Fibroblast of lung (primary cell): Measurements from ENCODE around the gene UHRF1. TPM values are rescaled to one million over a fixed set of nuclear protein-coding genes. Genes with fewer than 3 reads are reported as not detected.
A peak's percentile ranks its signal among the peaks of the same experiment; 100 is the strongest.

Experiments used
- DNase-seq, 2 donors: peaks; one replicate each; pipeline versions ENCODE4 v3.0.0 to v3.0.0-alpha.2; 2010; ENCODE audit warnings: low read depth in 2 of 2
- H2AFZ ChIP-seq: 2 replicates; pipeline ENCODE4 v1.5.1; 2012; ENCODE audit warnings: low read length, control low read depth, inconsistent platforms
- H3K27ac ChIP-seq: 2 replicates; pipeline ENCODE4 v1.5.1; 2011; ENCODE audit warnings: low read length, control low read depth; ENCODE audit not compliant: insufficient read depth
- H3K27me3 ChIP-seq: 2 replicates; pipeline ENCODE4 v1.5.1; 2011; ENCODE audit warnings: mild to moderate bottlenecking, low read length; ENCODE audit not compliant: control insufficient read depth, insufficient read depth
- H3K36me3 ChIP-seq: 2 replicates; pipeline ENCODE4 v1.5.1; 2011; ENCODE audit warnings: low read length; ENCODE audit not compliant: control insufficient read depth, insufficient read depth
- H3K4me1 ChIP-seq: 2 replicates; pipeline ENCODE4 v1.5.1; 2011; ENCODE audit warnings: low read length; ENCODE audit not compliant: control insufficient read depth, insufficient read depth; ENCODE audit errors: extremely low read depth
- H3K4me2 ChIP-seq: 2 replicates; pipeline ENCODE4 v1.5.1; 2011; ENCODE audit warnings: low read length, control low read depth; ENCODE audit not compliant: insufficient read depth; ENCODE audit errors: extremely low read depth
- H3K4me3 ChIP-seq, 4 experiments: fragments of 200-600 bp in 1 of 4; sonication (generic) in 1 of 4; replicated peaks in 1 of 4; 2 replicates each; pipeline ENCODE4 v1.5.1; 2011 to 2016; ENCODE audit warnings: low read length in 4 of 4, low read depth in 3 of 4, mild to moderate bottlenecking in 3 of 4, control low read depth in 2 of 4, inconsistent platforms in 1 of 4, mixed read lengths in 1 of 4; ENCODE audit not compliant: insufficient read depth in 1 of 4; ENCODE audit errors: control extremely low read depth in 1 of 4
- H3K79me2 ChIP-seq: 2 replicates; pipeline ENCODE4 v1.5.1; 2012; ENCODE audit warnings: mild to moderate bottlenecking, low read length, inconsistent platforms; ENCODE audit not compliant: control insufficient read depth, insufficient read depth
- H3K9ac ChIP-seq: 2 replicates; pipeline ENCODE4 v1.5.1; 2011; ENCODE audit warnings: mild to moderate bottlenecking, low read length, control low read depth; ENCODE audit not compliant: insufficient read depth
- H3K9me3 ChIP-seq: 2 replicates; pipeline ENCODE4 v1.5.1; 2012; ENCODE audit warnings: low read depth, low read length; ENCODE audit not compliant: control insufficient read depth, insufficient read depth
- H4K20me1 ChIP-seq: 2 replicates; pipeline ENCODE4 v1.5.1; 2011; ENCODE audit warnings: low read length; ENCODE audit not compliant: control insufficient read depth, insufficient read depth; ENCODE audit errors: extremely low read depth
- CTCF ChIP-seq, 2 donors: IDR thresholded peaks in 1 of 2; conservative IDR thresholded peaks in 1 of 2; 1 replicate in 1 of 2; 2 replicates in 1 of 2; pipeline ENCODE4 v1.5.1; 2011 to 2012; ENCODE audit warnings: low read length in 2 of 2, control low read depth in 1 of 2, inconsistent platforms in 1 of 2, low read depth in 1 of 2, mild to moderate bottlenecking in 1 of 2
- EZH2 ChIP-seq: IDR thresholded peaks from 2 replicates; pipeline ENCODE4 v1.5.1; 2012; ENCODE audit warnings: low read length, control low read depth, mild to moderate bottlenecking; ENCODE audit errors: missing control alignments
- polyA plus RNA-seq, 2 donors: library from polyadenylated mRNA; depleted of rRNA in 1 of 2; stranded (reverse) in 1 of 2; unstranded in 1 of 2; fragments of >200 nt; gene quantifications; 2 replicates each; pipeline ENCODE4 v1.2.1, GENCODE V29; 2011 to 2012; ENCODE audit warnings: missing spikeins in 1 of 2
- total RNA-seq: library from RNA; depleted of rRNA; stranded (reverse); fragments of >200 nt; gene quantifications from 2 replicates; pipeline ENCODE4 v1.2.1, GENCODE V29; 2014

The UHRF1 gene
- total and polyA plus RNA-seq, 2 donors (not counting 1 experiment from before 2014, with no cell fraction given) = 11.6 to 15.0 TPM

- Histone ChIP-seq H2AFZ (no peak overlapping the region), H3K9me3 (no peaks in the 10 kb centered on the region), H3K36me3 (peaks cover 25% of the 10 kb centered on the region), H3K27me3 (no peaks in the 10 kb centered on the region), H3K4me2 (no peak overlapping the region), H3K27ac (no peak overlapping the region), H3K4me1 (no peaks in the 10 kb centered on the region), H4K20me1 (no peaks in the 10 kb centered on the region), H3K9ac (no peak overlapping the region), H3K4me3 (no peak overlapping the region), H3K79me2 (peaks cover 55% of the 10 kb centered on the region)
- DNase-seq = peak in 1 of 2 donors; percentile 96
- no peak for TF ChIP-seq CTCF (conservative IDR thresholded peaks at IDR 0.05 in 1 of 2, IDR thresholded peaks at IDR 0.05 in 1 of 2; ENCODE audit: low read depth in 1 of 2, low read length in 2 of 2)
- TF ChIP-seq EZH2 = no peak
Measured at GRCh38 chr19:4930664-4931063, 21.4 kb downstream of the UHRF1 start.

- Histone ChIP-seq H3K36me3 (peaks cover 30% of the 10 kb centered on the region), H4K20me1 (no peaks in the 10 kb centered on the region), H2AFZ (no peak overlapping the region), H3K4me3 (no peak overlapping the region), H3K79me2 (peaks cover 48% of the 10 kb centered on the region), H3K4me2 (no peak overlapping the region), H3K4me1 (no peaks in the 10 kb centered on the region), H3K9me3 (no peaks in the 10 kb centered on the region), H3K9ac (no peak overlapping the region), H3K27me3 (no peaks in the 10 kb centered on the region), H3K27ac (no peak overlapping the region)
- TF ChIP-seq CTCF (conservative IDR thresholded peaks at IDR 0.05 in 1 of 2, IDR thresholded peaks at IDR 0.05 in 1 of 2; ENCODE audit: low read depth in 1 of 2, low read length in 2 of 2) (no peak), EZH2 (no peak)
- DNase-seq = no peak
Measured at GRCh38 chr19:4932711-4933110, 23.4 kb downstream of the UHRF1 start.

- Histone ChIP-seq H4K20me1 (no peaks in the 10 kb centered on the region), H3K9me3 (no peaks in the 10 kb centered on the region), H3K9ac (no peak overlapping the region), H3K4me1 (no peaks in the 10 kb centered on the region), H2AFZ (no peak overlapping the region), H3K79me2 (peaks cover 43% of the 10 kb centered on the region), H3K36me3 (peaks cover 30% of the 10 kb centered on the region), H3K4me3 (no peak overlapping the region), H3K4me2 (no peak overlapping the region), H3K27me3 (no peaks in the 10 kb centered on the region), H3K27ac (no peak overlapping the region)
- TF ChIP-seq CTCF (conservative IDR thresholded peaks at IDR 0.05 in 1 of 2, IDR thresholded peaks at IDR 0.05 in 1 of 2; ENCODE audit: low read depth in 1 of 2, low read length in 2 of 2) (no peak), EZH2 (no peak)
- DNase-seq = peak; percentile 53 to 65
Measured at GRCh38 chr19:4933528-4933927, 24.2 kb downstream of the UHRF1 start.
